Natural killer cell (primary cell): Measurements from ENCODE around the gene TENM4. TPM values are rescaled to one million over a fixed set of nuclear protein-coding genes. Genes with fewer than 3 reads are reported as not detected.

Source experiments
- ATAC-seq, 3 donors: fragments of 150-1000 bp in 2 of 3; fragments of 200-7000 bp in 1 of 3; cut with Tn5 transposase; 1 replicate in 1 of 3; 2 replicates in 2 of 3; pipeline ENCODE4 v1.10.0; 2021; ENCODE audit warnings: mild to moderate bottlenecking in 2 of 3, moderate library complexity in 2 of 3
- DNase-seq, 2 donors: peaks; one replicate each; pipeline versions ENCODE4 v3.0.0 to v3.0.0-alpha.2; 2013 to 2021; ENCODE audit warnings: mixed read lengths in 1 of 2
- H3K27ac ChIP-seq: one replicate; pipeline ENCODE4 v1.5.1; 2013; ENCODE audit warnings: mild to moderate bottlenecking, low read length
- H3K27me3 ChIP-seq: one replicate; pipeline ENCODE4 v1.6.1; 2013; ENCODE audit warnings: low read length; ENCODE audit not compliant: control insufficient read depth, insufficient read depth
- H3K36me3 ChIP-seq: one replicate; pipeline ENCODE4 v1.6.1; 2013; ENCODE audit warnings: low read length; ENCODE audit not compliant: control insufficient read depth, insufficient read depth
- H3K4me1 ChIP-seq: one replicate; pipeline ENCODE4 v1.6.1; 2013; ENCODE audit warnings: low read length; ENCODE audit not compliant: control insufficient read depth, insufficient read depth
- H3K4me3 ChIP-seq: one replicate; pipeline ENCODE4 v1.5.1; 2013; ENCODE audit warnings: low read length
- H3K9me3 ChIP-seq: one replicate; pipeline ENCODE4 v1.6.1; 2013; ENCODE audit warnings: low read length; ENCODE audit not compliant: control insufficient read depth, insufficient read depth
- H3K27ac Mint-ChIP-seq, 2 donors: one replicate each; pipeline ENCODE4 v1.8.0; 2022; ENCODE audit warnings: mild to moderate bottlenecking in 2 of 2, mixed read lengths in 2 of 2, moderate library complexity in 1 of 2
- H3K27me3 Mint-ChIP-seq, 2 donors: one replicate each; pipeline ENCODE4 v1.8.0; 2022; ENCODE audit warnings: low read depth in 2 of 2, mixed read lengths in 2 of 2
- H3K36me3 Mint-ChIP-seq: one replicate; pipeline ENCODE4 v1.8.0; 2022; ENCODE audit warnings: mixed read lengths
- H3K4me1 Mint-ChIP-seq, 2 donors: one replicate each; pipeline ENCODE4 v1.8.0; 2022; ENCODE audit warnings: mixed read lengths in 2 of 2
- H3K4me3 Mint-ChIP-seq: one replicate; pipeline ENCODE4 v1.8.0; 2022; ENCODE audit warnings: mild to moderate bottlenecking, moderate library complexity, mixed read lengths
- H3K9me3 Mint-ChIP-seq, 2 donors: one replicate each; pipeline ENCODE4 v1.8.0; 2022; ENCODE audit warnings: mixed read lengths in 2 of 2
- WGBS: methylation state at CpG from one replicate; pipeline ENCODE4 v1.1.7; 2013; ENCODE audit warnings: missing lambda C conversion rate; ENCODE audit not compliant: insufficient coverage; 5-methylcytosine and 5-hydroxymethylcytosine counted together
- intact Hi-C: fragments of 100-400 bp; cut with micrococcal nuclease; formaldehyde crosslinking; loops from one replicate; pipeline ENCODE4 v1.14.2; 2022
- total RNA-seq, 4 donors: library from RNA; stranded (reverse); fragments of 120-200 nt in 1 of 4; gene quantifications; one replicate each; pipeline versions ENCODE4 v1.2.3 to v1.2.4, GENCODE V29; 2013 to 2022
- TF ChIP-seq, protein P1 (sequence below): fragments of 200-600 bp; IDR thresholded peaks from one replicate; pipeline ENCODE4 v1.8.0; 2022; ENCODE audit warnings: antibody characterized with exemption

The TENM4 gene
- total RNA-seq, 3 donors from 2014 or later (not counting 1 experiment from before 2014, with no cell fraction given): 0.63 to 0.75 TPM; not detected in 1

- Histone ChIP-seq H3K27ac (no peak overlapping the region), H3K36me3 (no peaks in the 10 kb centered on the region), H3K9me3 (no peaks in the 10 kb centered on the region), H3K4me3 (no peak overlapping the region), H3K27me3 (no peaks in the 10 kb centered on the region), H3K4me1 (no peaks in the 10 kb centered on the region)
- no peak for DNase-seq
- TF ChIP-seq, protein P1, sequence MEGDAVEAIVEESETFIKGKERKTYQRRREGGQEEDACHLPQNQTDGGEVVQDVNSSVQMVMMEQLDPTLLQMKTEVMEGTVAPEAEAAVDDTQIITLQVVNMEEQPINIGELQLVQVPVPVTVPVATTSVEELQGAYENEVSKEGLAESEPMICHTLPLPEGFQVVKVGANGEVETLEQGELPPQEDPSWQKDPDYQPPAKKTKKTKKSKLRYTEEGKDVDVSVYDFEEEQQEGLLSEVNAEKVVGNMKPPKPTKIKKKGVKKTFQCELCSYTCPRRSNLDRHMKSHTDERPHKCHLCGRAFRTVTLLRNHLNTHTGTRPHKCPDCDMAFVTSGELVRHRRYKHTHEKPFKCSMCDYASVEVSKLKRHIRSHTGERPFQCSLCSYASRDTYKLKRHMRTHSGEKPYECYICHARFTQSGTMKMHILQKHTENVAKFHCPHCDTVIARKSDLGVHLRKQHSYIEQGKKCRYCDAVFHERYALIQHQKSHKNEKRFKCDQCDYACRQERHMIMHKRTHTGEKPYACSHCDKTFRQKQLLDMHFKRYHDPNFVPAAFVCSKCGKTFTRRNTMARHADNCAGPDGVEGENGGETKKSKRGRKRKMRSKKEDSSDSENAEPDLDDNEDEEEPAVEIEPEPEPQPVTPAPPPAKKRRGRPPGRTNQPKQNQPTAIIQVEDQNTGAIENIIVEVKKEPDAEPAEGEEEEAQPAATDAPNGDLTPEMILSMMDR: no peak
- 91% methylated on average over 4 of the region's 4 CpGs for WGBS
- Mint-ChIP-seq H3K36me3 (no peaks in the 10 kb centered on the region), H3K4me1 (no peaks in the 10 kb centered on the region), H3K27me3 (no peaks in the 10 kb centered on the region), H3K9me3 (peaks cover 0 to 4% of the 10 kb centered on the region in 2 donors), H3K27ac (no peak overlapping the region), H3K4me3 (no peak overlapping the region)
- intact Hi-C loops: no loop called here
- ATAC-seq: no peak
These were observed 300.9 kb downstream of the TENM4 start for GRCh38 chr11:79139900-79140299.

DNA sequence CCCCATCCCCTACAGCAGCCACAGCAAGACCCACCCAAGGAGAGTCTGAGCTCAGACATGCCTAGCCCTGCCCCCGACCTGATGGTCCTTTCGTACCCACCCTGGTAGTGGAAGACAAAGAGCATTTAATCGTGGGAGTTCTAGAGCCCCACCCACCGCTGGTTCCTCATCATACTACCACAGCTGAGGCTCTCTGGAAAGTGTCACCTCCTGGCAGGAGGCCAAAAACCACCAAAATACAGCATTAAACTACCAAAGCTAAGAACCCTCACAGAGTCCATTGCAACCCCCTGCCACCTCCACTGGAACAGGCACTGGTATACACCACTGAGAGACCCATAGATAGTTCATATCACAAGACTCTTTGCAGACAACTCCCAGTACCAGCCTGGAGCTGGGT lies 311.1 kb downstream of the TENM4 start:
- no peaks in the 10 kb centered on the region for H3K36me3 ChIP-seq
- no peak for DNase-seq
- H3K9me3 Mint-ChIP-seq: peaks cover 7 to 11% of the 10 kb centered on the region in 2 donors
- no peak overlapping the region for H3K4me3 ChIP-seq
- H3K27ac Mint-ChIP-seq: no peak overlapping the region
- no peaks in the 10 kb centered on the region for H3K27me3 ChIP-seq
- no peak overlapping the region for H3K27ac ChIP-seq
- no peaks in the 10 kb centered on the region for H3K9me3 ChIP-seq
- no peaks in the 10 kb centered on the region for H3K4me1 Mint-ChIP-seq
- TF ChIP-seq, protein P1: no peak
- no peak overlapping the region for H3K4me3 Mint-ChIP-seq
- 93% methylated on average over 4 of the region's 4 CpGs for WGBS
- peaks cover 9% of the 10 kb centered on the region for H3K36me3 Mint-ChIP-seq
- intact Hi-C loops: no loop called here
- H3K4me1 ChIP-seq: no peaks in the 10 kb centered on the region
- no peak for ATAC-seq
- no peaks in the 10 kb centered on the region for H3K27me3 Mint-ChIP-seq

DNA sequence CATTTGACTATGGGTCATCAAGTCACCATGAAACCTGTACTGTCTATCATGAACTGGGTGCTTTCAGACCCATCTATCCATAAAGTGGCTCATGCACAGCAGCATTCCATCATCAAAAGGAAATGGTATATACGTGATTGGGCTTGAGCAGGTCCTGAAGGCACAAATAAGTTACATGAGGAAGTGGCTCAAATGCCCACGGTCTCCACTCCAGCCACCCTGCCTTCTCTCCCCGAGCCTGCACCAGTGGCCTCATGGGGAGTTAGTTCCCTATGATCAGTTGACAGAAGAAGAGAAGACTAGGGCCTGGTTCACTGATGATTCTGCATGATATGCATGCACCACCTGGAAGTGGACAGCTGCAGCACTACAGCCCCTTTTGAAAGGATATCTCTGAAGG lies 312.5 kb downstream of the TENM4 start:
- Mint-ChIP-seq H3K4me3 (no peak overlapping the region), H3K27me3 (no peaks in the 10 kb centered on the region), H3K4me1 (no peaks in the 10 kb centered on the region), H3K27ac (no peak overlapping the region), H3K9me3 (peaks cover 7 to 11% of the 10 kb centered on the region in 2 donors), H3K36me3 (peaks cover 9% of the 10 kb centered on the region)
- Histone ChIP-seq H3K9me3 (no peaks in the 10 kb centered on the region), H3K36me3 (no peaks in the 10 kb centered on the region), H3K27ac (no peak overlapping the region), H3K4me3 (no peak overlapping the region), H3K4me1 (no peaks in the 10 kb centered on the region), H3K27me3 (no peaks in the 10 kb centered on the region)
- intact Hi-C loops: no loop called here
- WGBS: 86% methylated on average over 2 of the region's 3 CpGs
- ATAC-seq (no peak), DNase-seq (no peak)
- TF ChIP-seq, protein P1: no peak

- no peaks in the 10 kb centered on the region for H3K4me1 Mint-ChIP-seq
- TF ChIP-seq, protein P1: no peak
- Histone ChIP-seq H3K36me3 (no peaks in the 10 kb centered on the region), H3K4me3 (no peak overlapping the region), H3K27ac (no peak overlapping the region), H3K4me1 (no peaks in the 10 kb centered on the region), H3K27me3 (no peaks in the 10 kb centered on the region), H3K9me3 (no peaks in the 10 kb centered on the region)
- DNase-seq (no peak), ATAC-seq (no peak)
- H3K9me3 Mint-ChIP-seq: peaks cover 4% of the 10 kb centered on the region in 2 donors
- intact Hi-C loops: no loop called here
- no peak overlapping the region for H3K4me3 Mint-ChIP-seq
- H3K27ac Mint-ChIP-seq: no peak overlapping the region
- H3K27me3 Mint-ChIP-seq: peaks cover 0 to 3% of the 10 kb centered on the region in 2 donors
- 62% methylated on average over 3 of the region's 3 CpGs for WGBS
- no peaks in the 10 kb centered on the region for H3K36me3 Mint-ChIP-seq
These were observed 318.1 kb downstream of the TENM4 start for GRCh38 chr11:79122759-79123158.
